Neural cell (in vitro differentiated cells): Measurements from ENCODE around the gene NDNF. TPM values are rescaled to one million over a fixed set of nuclear protein-coding genes. Genes with fewer than 3 reads are reported as not detected.

ENCODE experiments used
- H2AFZ ChIP-seq: fragments of 200-600, 300-800 bp; sonication (generic), shearing (Covaris generic); 2 replicates; pipeline ENCODE4 v1.6.0; 2014; ENCODE audit warnings: low read depth, mild to moderate bottlenecking, antibody characterized with exemption, low read length, moderate library complexity
- H3F3A ChIP-seq: fragments of 200-600 bp; shearing (Covaris generic); 2 replicates; pipeline ENCODE4 v1.6.1; 2016; ENCODE audit warnings: mild to moderate bottlenecking, moderate library complexity, mixed read lengths, antibody characterized with exemption, low read length; ENCODE audit not compliant: insufficient read depth, poor library complexity, severe bottlenecking
- H3K27ac ChIP-seq: fragments of 200-600, 300-800 bp; sonication (generic), shearing (Covaris generic); 2 replicates; pipeline ENCODE4 v1.5.1; 2014; ENCODE audit warnings: mild to moderate bottlenecking, low read length, moderate library complexity
- H3K27me3 ChIP-seq: fragments of 300-800, 200-600 bp; sonication (generic), shearing (Covaris generic); 2 replicates; pipeline ENCODE4 v1.6.0; 2014; ENCODE audit warnings: mild to moderate bottlenecking, low read depth, low read length, moderate library complexity; ENCODE audit not compliant: insufficient read depth
- H3K36me3 ChIP-seq: fragments of 300-800, 200-600 bp; sonication (generic), shearing (Covaris generic); 2 replicates; pipeline ENCODE4 v1.5.1; 2014; ENCODE audit warnings: mild to moderate bottlenecking, antibody characterized with exemption, low read length, moderate library complexity; ENCODE audit not compliant: insufficient read depth
- H3K4me2 ChIP-seq: fragments of 300-800, 200-600 bp; sonication (generic), shearing (Covaris generic); 2 replicates; pipeline ENCODE4 v1.6.0; 2014; ENCODE audit warnings: mild to moderate bottlenecking, low read length
- H3K4me3 ChIP-seq: fragments of 300-800, 200-600 bp; sonication (generic), shearing (Covaris generic); 2 replicates; pipeline ENCODE4 v1.5.1; 2014; ENCODE audit warnings: mild to moderate bottlenecking, low read length, moderate library complexity
- H3K79me2 ChIP-seq: fragments of 200-600 bp; shearing (Covaris generic); replicated peaks from 2 replicates; pipeline ENCODE4 v1.6.0; 2014; ENCODE audit warnings: mild to moderate bottlenecking, low read length, moderate library complexity; ENCODE audit not compliant: insufficient read depth
- H3K9ac ChIP-seq: fragments of 300-800, 200-600 bp; sonication (generic), shearing (Covaris generic); 2 replicates; pipeline ENCODE4 v1.6.1; 2016; ENCODE audit warnings: mild to moderate bottlenecking, low read length, mixed read lengths
- H3K9me2 ChIP-seq: fragments of 200-600 bp; shearing (Covaris generic); 2 replicates; pipeline ENCODE4 v1.6.1; 2016; ENCODE audit warnings: mild to moderate bottlenecking, low read length, mixed read lengths; ENCODE audit not compliant: insufficient read depth
- H3K9me3 ChIP-seq: fragments of 200-600, 300-800 bp; sonication (generic), shearing (Covaris generic); 2 replicates; pipeline ENCODE4 v1.6.1; 2016; ENCODE audit warnings: mild to moderate bottlenecking, mixed run types, low read length, moderate library complexity, mixed read lengths
- H4K20me1 ChIP-seq: fragments of 200-600 bp; shearing (Covaris generic); 2 replicates; pipeline ENCODE4 v1.6.1; 2016; ENCODE audit warnings: mild to moderate bottlenecking, mixed run types; ENCODE audit not compliant: insufficient read depth
- EP300 ChIP-seq: fragments of 450-650 bp; conservative IDR thresholded peaks from 2 replicates; pipeline ENCODE4 v1.6.1; 2014; ENCODE audit warnings: antibody characterized with exemption, mild to moderate bottlenecking, moderate library complexity; ENCODE audit not compliant: poor library complexity, severe bottlenecking
- EZH2 ChIP-seq: fragments of 200-600, 300-800 bp; shearing (Covaris generic), sonication (generic); IDR thresholded peaks from 2 replicates; pipeline ENCODE4 v1.6.1; 2014; ENCODE audit warnings: antibody characterized with exemption, low read length, borderline replicate concordance, mild to moderate bottlenecking; ENCODE audit not compliant: insufficient read depth, poor library complexity, severe bottlenecking
- MXI1 ChIP-seq: fragments of 450-650 bp; conservative IDR thresholded peaks from 2 replicates; pipeline ENCODE4 v1.6.1; 2014; ENCODE audit warnings: antibody characterized with exemption, mild to moderate bottlenecking; ENCODE audit not compliant: poor library complexity, severe bottlenecking
- POLR2AphosphoS5 ChIP-seq: IDR thresholded peaks from 2 replicates; pipeline ENCODE4 v1.6.1; 2012
- RAD21 ChIP-seq: fragments of 450-650 bp; conservative IDR thresholded peaks from 2 replicates; pipeline ENCODE4 v1.6.1; 2014; ENCODE audit warnings: antibody characterized with exemption, mild to moderate bottlenecking, moderate library complexity
- SMC3 ChIP-seq: fragments of 450-650 bp; conservative IDR thresholded peaks from 2 replicates; pipeline ENCODE4 v1.6.1; 2014; ENCODE audit warnings: antibody characterized with exemption, mild to moderate bottlenecking, moderate library complexity; ENCODE audit not compliant: poor library complexity
- TAF1 ChIP-seq: IDR thresholded peaks from 2 replicates; pipeline ENCODE4 v1.6.1; 2012; ENCODE audit warnings: low read depth
- polyA plus RNA-seq: library from polyadenylated mRNA; depleted of rRNA; stranded (reverse); fragments of >200 nt; gene quantifications from 2 replicates; pipeline ENCODE4 v1.2.3, GENCODE V29; 2014
- TF ChIP-seq, protein P1 (sequence below): fragments of 450-650 bp; IDR thresholded peaks from 2 replicates; pipeline ENCODE4 v1.5.1; 2014; ENCODE audit warnings: antibody characterized with exemption, mild to moderate bottlenecking, moderate library complexity; ENCODE audit not compliant: poor library complexity, severe bottlenecking
- TF ChIP-seq, protein P2 (sequence below): IDR thresholded peaks from 2 replicates; pipeline ENCODE4 v1.6.1; 2012; ENCODE audit warnings: borderline replicate concordance

NDNF gene
- polyA plus RNA-seq, 1 donor from 2014 or later = 4.3 TPM

DNA sequence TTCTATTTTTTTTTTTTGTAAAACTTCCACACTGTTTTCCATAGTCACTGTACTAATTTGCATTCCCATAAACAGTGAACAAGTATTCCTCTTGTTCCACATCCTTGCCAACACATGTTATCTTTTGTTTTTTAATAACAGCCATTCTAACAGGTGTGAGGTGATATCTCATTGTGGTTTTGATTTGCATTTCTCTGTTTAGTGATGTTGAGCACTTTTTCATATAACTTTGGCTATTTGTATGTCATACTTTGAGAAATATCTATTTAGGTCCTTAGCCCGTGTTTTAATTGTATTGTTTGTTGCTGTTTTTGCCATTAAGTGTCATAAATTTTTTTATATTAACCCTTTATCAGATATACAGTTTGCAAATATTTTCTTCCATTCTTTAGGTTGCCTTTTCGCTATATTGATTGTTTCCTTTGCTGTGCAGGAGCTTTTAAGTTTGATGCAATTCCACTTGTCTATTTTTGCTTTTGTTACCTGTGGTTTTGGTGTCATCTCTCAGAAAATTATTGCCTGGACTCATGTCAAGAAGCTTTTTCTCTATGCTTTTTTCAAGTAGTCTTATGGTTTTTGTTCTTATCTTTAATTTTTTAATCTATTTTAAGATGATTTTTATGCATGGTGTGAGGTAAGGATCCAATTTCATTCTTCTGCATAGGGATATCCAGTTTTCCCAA is 27.9 kb upstream of the NDNF start:
- Histone ChIP-seq H3K27ac (no peak overlapping the region), H2AFZ (no peak overlapping the region), H3K4me2 (no peak overlapping the region), H3K27me3 (no peaks in the 10 kb centered on the region), H3K9me2 (no peaks in the 10 kb centered on the region), H3F3A (no peaks in the 10 kb centered on the region), H3K36me3 (no peaks in the 10 kb centered on the region), H3K79me2 (no peaks in the 10 kb centered on the region), H3K4me3 (no peak overlapping the region), H3K9me3 (no peaks in the 10 kb centered on the region), H3K9ac (no peak overlapping the region), H4K20me1 (no peaks in the 10 kb centered on the region)
- no peak for TF ChIP-seq EZH2
- TF ChIP-seq, protein P1, sequence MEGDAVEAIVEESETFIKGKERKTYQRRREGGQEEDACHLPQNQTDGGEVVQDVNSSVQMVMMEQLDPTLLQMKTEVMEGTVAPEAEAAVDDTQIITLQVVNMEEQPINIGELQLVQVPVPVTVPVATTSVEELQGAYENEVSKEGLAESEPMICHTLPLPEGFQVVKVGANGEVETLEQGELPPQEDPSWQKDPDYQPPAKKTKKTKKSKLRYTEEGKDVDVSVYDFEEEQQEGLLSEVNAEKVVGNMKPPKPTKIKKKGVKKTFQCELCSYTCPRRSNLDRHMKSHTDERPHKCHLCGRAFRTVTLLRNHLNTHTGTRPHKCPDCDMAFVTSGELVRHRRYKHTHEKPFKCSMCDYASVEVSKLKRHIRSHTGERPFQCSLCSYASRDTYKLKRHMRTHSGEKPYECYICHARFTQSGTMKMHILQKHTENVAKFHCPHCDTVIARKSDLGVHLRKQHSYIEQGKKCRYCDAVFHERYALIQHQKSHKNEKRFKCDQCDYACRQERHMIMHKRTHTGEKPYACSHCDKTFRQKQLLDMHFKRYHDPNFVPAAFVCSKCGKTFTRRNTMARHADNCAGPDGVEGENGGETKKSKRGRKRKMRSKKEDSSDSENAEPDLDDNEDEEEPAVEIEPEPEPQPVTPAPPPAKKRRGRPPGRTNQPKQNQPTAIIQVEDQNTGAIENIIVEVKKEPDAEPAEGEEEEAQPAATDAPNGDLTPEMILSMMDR = no peak
- TF ChIP-seq RAD21 = no peak

- Histone ChIP-seq H3F3A (no peaks in the 10 kb centered on the region), H3K9me3 (no peaks in the 10 kb centered on the region), H2AFZ (no peak overlapping the region), H3K79me2 (no peaks in the 10 kb centered on the region), H3K9me2 (no peaks in the 10 kb centered on the region), H3K9ac (no peak overlapping the region), H3K4me2 (no peak overlapping the region), H4K20me1 (no peaks in the 10 kb centered on the region), H3K4me3 (no peak overlapping the region), H3K27ac (no peak overlapping the region), H3K36me3 (no peaks in the 10 kb centered on the region), H3K27me3 (no peaks in the 10 kb centered on the region)
- TF ChIP-seq TAF1 = no peak
Measured at GRCh38 chr4:121098266-121098665, 25.9 kb upstream of the NDNF start.

- Histone ChIP-seq H3K36me3 (no peaks in the 10 kb centered on the region), H3K9ac (no peak overlapping the region), H3K27ac (no peak overlapping the region), H2AFZ (no peak overlapping the region), H3K4me3 (no peak overlapping the region), H3K9me3 (no peaks in the 10 kb centered on the region), H3K27me3 (no peaks in the 10 kb centered on the region), H3F3A (no peaks in the 10 kb centered on the region), H3K9me2 (no peaks in the 10 kb centered on the region), H3K79me2 (no peaks in the 10 kb centered on the region), H3K4me2 (no peak overlapping the region), H4K20me1 (no peaks in the 10 kb centered on the region)
- TF ChIP-seq TAF1 = no peak
- TF ChIP-seq, protein P2, sequence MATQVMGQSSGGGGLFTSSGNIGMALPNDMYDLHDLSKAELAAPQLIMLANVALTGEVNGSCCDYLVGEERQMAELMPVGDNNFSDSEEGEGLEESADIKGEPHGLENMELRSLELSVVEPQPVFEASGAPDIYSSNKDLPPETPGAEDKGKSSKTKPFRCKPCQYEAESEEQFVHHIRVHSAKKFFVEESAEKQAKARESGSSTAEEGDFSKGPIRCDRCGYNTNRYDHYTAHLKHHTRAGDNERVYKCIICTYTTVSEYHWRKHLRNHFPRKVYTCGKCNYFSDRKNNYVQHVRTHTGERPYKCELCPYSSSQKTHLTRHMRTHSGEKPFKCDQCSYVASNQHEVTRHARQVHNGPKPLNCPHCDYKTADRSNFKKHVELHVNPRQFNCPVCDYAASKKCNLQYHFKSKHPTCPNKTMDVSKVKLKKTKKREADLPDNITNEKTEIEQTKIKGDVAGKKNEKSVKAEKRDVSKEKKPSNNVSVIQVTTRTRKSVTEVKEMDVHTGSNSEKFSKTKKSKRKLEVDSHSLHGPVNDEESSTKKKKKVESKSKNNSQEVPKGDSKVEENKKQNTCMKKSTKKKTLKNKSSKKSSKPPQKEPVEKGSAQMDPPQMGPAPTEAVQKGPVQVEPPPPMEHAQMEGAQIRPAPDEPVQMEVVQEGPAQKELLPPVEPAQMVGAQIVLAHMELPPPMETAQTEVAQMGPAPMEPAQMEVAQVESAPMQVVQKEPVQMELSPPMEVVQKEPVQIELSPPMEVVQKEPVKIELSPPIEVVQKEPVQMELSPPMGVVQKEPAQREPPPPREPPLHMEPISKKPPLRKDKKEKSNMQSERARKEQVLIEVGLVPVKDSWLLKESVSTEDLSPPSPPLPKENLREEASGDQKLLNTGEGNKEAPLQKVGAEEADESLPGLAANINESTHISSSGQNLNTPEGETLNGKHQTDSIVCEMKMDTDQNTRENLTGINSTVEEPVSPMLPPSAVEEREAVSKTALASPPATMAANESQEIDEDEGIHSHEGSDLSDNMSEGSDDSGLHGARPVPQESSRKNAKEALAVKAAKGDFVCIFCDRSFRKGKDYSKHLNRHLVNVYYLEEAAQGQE = no peak
- peak; percentile 88 for TF ChIP-seq RAD21
- TF ChIP-seq SMC3 = peak; percentile 92
- TF ChIP-seq, protein P1 = peak; percentile 78
- TF ChIP-seq MXI1 = no peak
- no peak for TF ChIP-seq EP300
- TF ChIP-seq EZH2 = no peak
- no peak for TF ChIP-seq POLR2AphosphoS5
Measured at GRCh38 chr4:121096629-121097028, 24.3 kb upstream of the NDNF start.
